Activated CD4-positive, alpha-beta memory T cell treated with anti-CD3 and anti-CD28 coated beads for 36 hours (primary cell): ENCODE measurements around the gene DDX4. TPM values are rescaled to one million over a fixed set of nuclear protein-coding genes. Genes with fewer than 3 reads are reported as not detected.

Source experiments
- CTCF ChIA-PET: fragments of 350-600 bp; sonication (Branson Sonifier 250); formaldehyde crosslinking; loops from one replicate; lab custom pipeline; 2021; ENCODE audit warnings: antibody characterized with exemption, inconsistent platforms; lab: Charles Lee
- POLR2A ChIA-PET: fragments of 350-600 bp; sonication (Branson Sonifier 250); formaldehyde crosslinking; loops from one replicate; lab custom pipeline; 2021; ENCODE audit warnings: antibody characterized with exemption; lab: Charles Lee
- DNase-seq: peaks from one replicate; pipeline ENCODE4 v3.0.0-alpha.2; 2020
- H3K27ac Mint-ChIP-seq: one replicate; pipeline ENCODE4 v1.8.0; 2021; ENCODE audit warnings: mixed read lengths
- H3K27me3 Mint-ChIP-seq: one replicate; pipeline ENCODE4 v1.8.0; 2021; ENCODE audit warnings: mixed read lengths
- H3K36me3 Mint-ChIP-seq: one replicate; pipeline ENCODE4 v1.8.0; 2021; ENCODE audit warnings: mixed read lengths
- H3K4me1 Mint-ChIP-seq: one replicate; pipeline ENCODE4 v1.8.0; 2021; ENCODE audit warnings: low read depth, mixed read lengths
- H3K4me3 Mint-ChIP-seq: one replicate; pipeline ENCODE4 v1.8.0; 2021; ENCODE audit warnings: mild to moderate bottlenecking, mixed read lengths
- H3K9me3 Mint-ChIP-seq: one replicate; pipeline ENCODE4 v1.8.0; 2021; ENCODE audit warnings: mixed read lengths
- intact Hi-C: fragments of 100-400 bp; cut with micrococcal nuclease; formaldehyde crosslinking; loops from one replicate; pipeline ENCODE4 v1.15.1; 2023
- total RNA-seq, 2 experiments: library from RNA; stranded (reverse); gene quantifications; one replicate each; pipeline ENCODE4 v1.2.3, GENCODE V29; 2021

The DDX4 gene
- total RNA-seq, 2 experiments from 2014 or later, result not detected

DNA sequence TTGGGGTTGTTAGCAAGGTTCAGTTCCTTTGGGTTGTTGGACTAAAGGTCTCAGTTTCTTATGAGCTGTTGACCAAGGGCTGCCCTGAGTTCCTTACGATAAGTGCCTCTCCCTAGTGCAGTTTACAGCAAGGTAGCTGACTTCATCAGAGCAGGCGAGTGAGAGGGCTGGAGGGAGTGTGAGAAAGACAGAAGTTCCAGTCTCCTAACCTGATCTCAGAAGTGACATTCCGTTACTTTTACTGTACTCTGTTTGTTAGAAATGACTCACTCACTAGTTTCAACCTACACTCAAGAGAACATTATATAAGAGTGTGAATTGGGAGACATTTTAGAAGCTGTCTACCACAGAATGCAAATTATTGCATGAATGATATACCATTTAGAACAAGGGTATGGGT, 92.1 kb downstream of the DDX4 start:
- Mint-ChIP-seq H3K9me3 (peaks cover 3% of the 10 kb centered on the region), H3K27me3 (peaks cover 14% of the 10 kb centered on the region), H3K27ac (no peak overlapping the region), H3K36me3 (no peaks in the 10 kb centered on the region), H3K4me1 (peaks cover 3% of the 10 kb centered on the region), H3K4me3 (no peak overlapping the region)
- no peak for DNase-seq
- ChIA-PET CTCF (interaction anchor here (0.6 to 1.2 kb wide), 2 partner anchors 8 to 23 kb away, joined by 3 read pairs; no protein-coding TSS in a partner anchor), POLR2A (no interaction called here)
- intact Hi-C loops, result no loop called here

DNA sequence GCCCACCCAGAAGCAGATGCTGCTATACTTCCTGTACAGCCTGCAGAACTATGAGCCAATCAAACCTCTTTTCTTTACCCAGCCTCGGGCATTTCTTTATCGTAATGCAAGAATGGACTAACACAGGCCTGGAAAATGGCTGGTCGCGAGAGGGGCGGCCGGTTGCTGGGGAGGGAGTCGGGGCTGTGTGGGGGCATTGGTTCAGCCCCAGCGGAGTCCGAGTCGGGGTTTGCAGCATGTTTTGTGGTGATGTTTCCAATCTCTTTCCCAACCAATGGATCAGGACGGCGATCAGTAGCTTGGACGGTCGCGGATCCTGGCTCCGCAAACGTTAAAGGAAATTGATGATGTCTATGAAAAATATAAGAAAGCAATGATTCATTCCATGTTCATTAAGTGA, 94.6 kb downstream of the DDX4 start:
- intact Hi-C loops, result no loop called here

DNA sequence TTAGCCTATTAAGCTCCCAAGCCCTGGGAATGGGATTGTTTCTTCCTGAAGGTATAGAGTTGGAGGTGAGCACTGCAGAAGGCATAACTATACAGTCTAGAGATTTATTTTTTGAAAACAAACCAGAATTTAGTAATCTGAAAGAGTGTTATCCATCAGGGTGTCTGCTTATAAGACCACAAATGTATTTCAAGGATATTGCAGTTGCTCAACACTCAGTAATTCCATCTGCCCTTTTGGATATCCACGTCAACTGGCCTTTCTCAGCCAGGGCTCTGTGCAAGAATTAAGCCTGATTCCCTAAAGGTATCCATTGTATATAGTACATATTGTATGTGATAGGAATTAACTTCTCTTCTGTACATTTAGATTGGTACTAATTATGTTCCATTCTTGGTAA, 98.3 kb downstream of the DDX4 start:
- no peak overlapping the region for H3K27ac Mint-ChIP-seq
- no peak overlapping the region for H3K4me3 Mint-ChIP-seq
- H3K9me3 Mint-ChIP-seq, result peaks cover 3% of the 10 kb centered on the region
- intact Hi-C loops, result no loop called here
- CTCF ChIA-PET, result no interaction called here
- DNase-seq, result no peak
- POLR2A ChIA-PET, result no interaction called here
- H3K36me3 Mint-ChIP-seq, result no peaks in the 10 kb centered on the region
- no peaks in the 10 kb centered on the region for H3K27me3 Mint-ChIP-seq
- H3K4me1 Mint-ChIP-seq, result no peaks in the 10 kb centered on the region

More for the DNA sequence above, 94.6 kb downstream of the DDX4 start:
- ChIA-PET POLR2A (no interaction called here), CTCF (no interaction called here)
- Mint-ChIP-seq H3K27me3 (peaks cover 4% of the 10 kb centered on the region), H3K36me3 (no peaks in the 10 kb centered on the region), H3K27ac (no peak overlapping the region), H3K4me1 (peaks cover 3% of the 10 kb centered on the region), H3K4me3 (no peak overlapping the region), H3K9me3 (peaks cover 3% of the 10 kb centered on the region)
- DNase-seq, result no peak

DNA sequence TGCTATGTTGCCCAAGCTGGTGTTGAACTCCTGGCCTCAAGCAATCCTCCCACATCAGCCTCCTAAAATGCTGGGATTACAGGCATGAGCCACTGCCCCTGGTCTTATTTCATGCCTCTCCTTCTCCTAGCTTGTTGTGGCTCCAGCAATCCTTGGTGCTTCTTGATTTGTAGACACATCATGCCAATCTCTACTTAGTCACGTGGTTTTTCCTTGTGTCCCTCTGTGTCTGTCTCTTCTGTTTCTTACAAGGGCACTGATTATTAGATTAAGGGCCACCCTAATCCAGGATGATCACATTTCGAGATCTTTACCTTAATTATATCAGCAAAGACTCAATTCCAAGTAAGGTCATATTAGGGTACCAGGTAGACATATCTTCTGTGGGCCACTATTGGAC, 104.1 kb downstream of the DDX4 start:
- Mint-ChIP-seq H3K36me3 (no peaks in the 10 kb centered on the region), H3K27ac (no peak overlapping the region), H3K9me3 (peaks cover 11% of the 10 kb centered on the region), H3K27me3 (no peaks in the 10 kb centered on the region), H3K4me1 (peaks cover 2% of the 10 kb centered on the region), H3K4me3 (no peak overlapping the region)
- DNase-seq, result no peak
- ChIA-PET POLR2A (no interaction called here), CTCF (no interaction called here)
- intact Hi-C loops, result no loop called here

DNA sequence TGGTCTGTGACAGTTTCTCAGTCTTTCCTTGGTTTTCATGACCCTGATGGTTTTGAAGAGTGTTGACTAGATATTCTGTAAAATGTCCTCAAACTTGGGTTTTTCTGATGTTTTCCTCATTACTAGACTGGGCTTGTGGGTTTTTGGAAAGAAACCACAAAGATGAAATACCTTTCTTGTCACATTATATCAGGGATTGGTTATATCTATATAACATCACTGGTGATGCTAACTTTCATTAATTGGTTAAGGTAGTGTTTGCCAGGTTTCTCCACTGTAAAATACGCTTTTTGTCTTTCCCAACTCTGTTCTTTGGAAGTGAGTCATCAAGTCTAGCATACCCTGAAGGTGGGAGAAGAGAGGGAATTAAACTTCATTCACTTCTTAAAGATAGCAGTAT, 110.0 kb downstream of the DDX4 start:
- Mint-ChIP-seq H3K27me3 (peaks cover 3% of the 10 kb centered on the region), H3K9me3 (peaks cover 11% of the 10 kb centered on the region), H3K36me3 (no peaks in the 10 kb centered on the region), H3K4me3 (no peak overlapping the region), H3K4me1 (peaks cover 10% of the 10 kb centered on the region), H3K27ac (no peak overlapping the region)
- POLR2A ChIA-PET, result no interaction called here
- intact Hi-C loops, result no loop called here
- CTCF ChIA-PET, result no interaction called here
- DNase-seq, result no peak

DNA sequence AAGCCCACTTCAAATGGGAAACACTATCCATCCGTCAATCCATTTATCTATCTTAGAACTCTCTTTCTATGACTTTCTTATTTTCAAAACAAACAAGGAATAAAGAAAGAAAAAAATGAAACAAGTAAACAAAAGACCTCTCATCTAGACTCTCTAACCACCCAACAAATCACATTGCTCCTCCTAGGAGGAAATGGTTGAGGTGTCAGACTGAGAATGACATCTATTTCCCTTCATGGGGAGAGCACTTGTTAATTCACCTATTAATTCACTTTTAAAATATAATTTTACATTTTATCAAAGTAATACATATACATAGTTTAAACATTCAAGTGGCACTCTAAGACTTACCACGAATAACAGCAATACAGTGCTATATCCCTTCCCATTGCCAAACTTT, 110.9 kb downstream of the DDX4 start:
- no peaks in the 10 kb centered on the region for H3K36me3 Mint-ChIP-seq
- ChIA-PET POLR2A (no interaction called here), CTCF (no interaction called here)
- H3K4me3 Mint-ChIP-seq, result no peak overlapping the region
- no peak overlapping the region for H3K27ac Mint-ChIP-seq
- H3K27me3 Mint-ChIP-seq, result peaks cover 3% of the 10 kb centered on the region
- peaks cover 16% of the 10 kb centered on the region for H3K4me1 Mint-ChIP-seq
- no peak for DNase-seq
- peaks cover 11% of the 10 kb centered on the region for H3K9me3 Mint-ChIP-seq
- intact Hi-C loops, result no loop called here

DNA sequence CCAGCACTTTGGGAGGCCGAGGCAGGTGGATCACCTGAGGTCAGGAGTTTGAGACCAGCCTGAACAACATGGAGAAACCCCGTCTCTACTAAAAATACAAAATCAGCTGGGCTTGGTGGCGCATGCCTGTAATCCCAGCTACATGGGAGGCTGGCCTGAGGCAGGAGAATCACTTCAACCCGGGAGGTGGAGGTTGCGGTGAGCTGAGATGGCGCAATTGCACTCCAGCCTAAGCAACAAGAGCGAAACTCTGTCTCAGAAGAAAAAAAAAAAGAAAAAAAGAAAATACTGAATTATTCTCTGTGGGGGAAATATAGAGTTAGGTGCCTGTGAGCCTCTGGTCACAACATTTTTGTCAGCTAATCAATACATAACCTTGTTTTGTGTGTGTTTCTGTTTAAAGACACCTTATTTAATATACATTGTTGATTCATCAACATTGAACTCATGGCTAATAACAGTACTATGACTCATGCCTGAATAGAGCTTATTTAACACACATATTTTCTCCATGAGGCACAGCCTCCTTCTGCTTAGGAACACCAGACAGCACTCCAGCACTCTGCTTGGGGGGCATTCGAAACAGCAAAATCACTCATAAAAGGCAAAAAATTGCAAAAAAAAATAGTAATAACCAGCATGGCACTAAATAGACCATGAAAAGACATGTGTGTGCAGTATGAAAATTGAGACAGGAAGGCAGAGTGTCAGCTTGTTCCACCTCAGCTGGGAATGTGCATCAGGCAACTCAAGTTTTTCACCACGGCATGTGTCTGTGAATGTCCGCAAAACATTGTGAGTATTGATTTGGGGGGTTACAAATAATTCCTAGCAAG, 113.2 kb downstream of the DDX4 start, which contains the start of gene IL31RA:
Gene IL31RA (plus strand): TSS at position 519 of the 836 bp plus-strand sequence. CDS start 214 bp downstream, at position 733.
- ChIA-PET CTCF (no interaction called here), POLR2A (interaction anchor here (0.6 kb wide), 1 partner anchor 61 kb away, joined by 3 read pairs; no protein-coding TSS in a partner anchor)
- DNase-seq, result no peak
- no peak within 1 kb of the TSS for H3K4me3 Mint-ChIP-seq
- H3K36me3 Mint-ChIP-seq, result no peaks in the 10 kb centered on the region
- peaks cover 25% of the 10 kb centered on the region for H3K4me1 Mint-ChIP-seq
- peaks cover 3% of the 10 kb centered on the region for H3K27me3 Mint-ChIP-seq
- intact Hi-C loops, result no loop called here
- H3K9me3 Mint-ChIP-seq, result no peaks in the 10 kb centered on the region
- H3K27ac Mint-ChIP-seq, result no peak within 1 kb of the TSS

DNA sequence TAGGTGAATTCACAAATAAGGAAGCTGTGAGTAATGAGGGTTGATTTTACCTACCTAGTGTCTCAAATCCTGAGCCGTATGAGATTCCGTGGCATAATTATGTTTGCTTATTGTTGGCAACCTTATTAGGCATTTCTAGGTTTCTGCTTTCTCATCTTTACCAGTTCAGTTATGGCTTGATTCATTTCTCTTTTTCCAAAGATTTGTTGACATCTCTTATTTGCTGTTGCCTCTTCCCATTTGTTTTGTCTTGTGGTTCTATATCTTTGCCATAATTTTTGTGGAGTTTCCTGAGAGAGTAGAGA, 113.8 kb downstream of the DDX4 start:
- no peak overlapping the region for H3K4me3 Mint-ChIP-seq
- POLR2A ChIA-PET, result no interaction called here
- no peaks in the 10 kb centered on the region for H3K9me3 Mint-ChIP-seq
- CTCF ChIA-PET, result no interaction called here
- H3K4me1 Mint-ChIP-seq, result peaks cover 30% of the 10 kb centered on the region
- peaks cover 3% of the 10 kb centered on the region for H3K27me3 Mint-ChIP-seq
- intact Hi-C loops, result no loop called here
- DNase-seq, result no peak
- no peak overlapping the region for H3K27ac Mint-ChIP-seq
- H3K36me3 Mint-ChIP-seq, result no peaks in the 10 kb centered on the region

DNA sequence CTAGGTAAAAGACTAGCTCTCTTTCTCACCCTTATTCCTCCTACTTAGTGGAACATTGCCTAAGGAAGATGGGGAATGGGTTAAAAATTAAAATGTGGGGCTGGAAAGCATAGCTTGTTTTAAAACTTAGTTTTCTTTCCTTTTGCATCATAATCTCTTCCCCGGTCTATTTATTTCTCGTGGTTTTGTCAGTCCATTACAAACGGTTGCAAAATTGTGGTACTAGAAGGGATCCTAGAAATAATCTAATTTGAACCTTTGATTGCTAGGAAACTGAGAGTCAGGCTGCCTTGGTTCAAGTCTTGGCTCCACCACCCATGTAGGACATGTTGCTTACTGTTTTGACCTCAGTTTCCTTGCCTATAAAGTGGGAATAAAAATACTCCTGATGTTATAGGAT, 114.6 kb downstream of the DDX4 start:
- Mint-ChIP-seq H3K27ac (no peak overlapping the region), H3K4me1 (peaks cover 39% of the 10 kb centered on the region), H3K4me3 (no peak overlapping the region), H3K9me3 (no peaks in the 10 kb centered on the region), H3K27me3 (peaks cover 3% of the 10 kb centered on the region), H3K36me3 (no peaks in the 10 kb centered on the region)
- POLR2A ChIA-PET, result no interaction called here
- intact Hi-C loops, result no loop called here
- CTCF ChIA-PET, result interaction anchor here (0.6 to 1.0 kb wide), 3 partner anchors 16 to 23 kb away, joined by 3 to 4 read pairs (median 3); no protein-coding TSS in a partner anchor
- DNase-seq, result no peak

DNA sequence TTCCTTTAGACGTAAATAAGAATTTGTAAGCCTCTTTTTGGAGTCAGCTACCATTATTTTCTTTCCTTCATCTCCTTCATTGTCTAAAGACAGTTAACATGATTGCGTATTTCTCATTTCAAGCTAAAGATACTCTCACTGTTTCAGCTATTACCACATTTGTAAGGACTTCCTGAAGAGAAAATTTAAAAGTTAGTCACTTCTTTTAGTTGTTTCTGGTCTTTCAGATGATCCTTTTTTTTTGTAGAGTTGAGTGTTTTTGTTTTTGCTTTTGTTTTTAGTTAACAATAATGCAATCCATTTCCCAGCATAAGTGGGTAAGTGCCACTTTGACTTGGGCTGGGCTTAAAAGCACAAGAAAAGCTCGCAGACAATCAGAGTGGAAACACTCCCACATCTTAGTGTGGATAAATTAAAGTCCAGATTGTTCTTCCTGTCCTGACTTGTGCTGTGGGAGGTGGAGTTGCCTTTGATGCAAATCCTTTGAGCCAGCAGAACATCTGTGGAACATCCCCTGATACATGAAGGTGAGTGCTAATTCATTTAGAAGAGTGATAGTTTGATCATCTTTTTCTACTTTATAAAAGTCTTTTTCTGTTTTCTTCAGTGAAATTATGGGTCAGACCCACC, 115.3 kb downstream of the DDX4 start:
- Mint-ChIP-seq H3K36me3 (no peaks in the 10 kb centered on the region), H3K9me3 (no peaks in the 10 kb centered on the region), H3K27me3 (peaks cover 3% of the 10 kb centered on the region), H3K4me3 (no peak overlapping the region), H3K27ac (peak overlapping the region; percentile 39), H3K4me1 (peaks cover 42% of the 10 kb centered on the region)
- DNase-seq, result no peak
- POLR2A ChIA-PET, result no interaction called here
- intact Hi-C loops, result no loop called here
- CTCF ChIA-PET, result interaction anchor here (0.6 to 0.7 kb wide), 2 partner anchors 23 kb away, joined by 3 read pairs; no protein-coding TSS in a partner anchor

DNA sequence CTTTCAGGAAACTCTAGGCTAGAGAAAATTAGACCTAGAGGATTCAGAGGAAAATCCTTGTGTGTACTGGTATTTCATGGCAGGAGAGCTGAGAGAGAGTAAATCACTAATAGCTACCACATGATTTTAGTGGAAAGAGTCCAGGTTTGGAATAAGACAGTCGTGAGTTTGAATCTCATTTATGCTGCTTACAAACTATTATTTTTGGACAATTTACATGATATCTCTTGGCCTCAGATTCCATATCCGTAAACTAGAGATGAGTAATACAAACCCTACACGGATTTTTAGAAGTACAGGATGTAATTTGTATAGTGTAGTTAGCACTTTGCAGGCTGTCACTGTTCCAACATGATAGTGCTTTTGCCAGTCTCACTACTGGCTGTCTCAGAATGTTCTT, 116.0 kb downstream of the DDX4 start:
- intact Hi-C loops, result no loop called here
- H3K4me1 Mint-ChIP-seq, result peaks cover 42% of the 10 kb centered on the region
- H3K9me3 Mint-ChIP-seq, result no peaks in the 10 kb centered on the region
- H3K27ac Mint-ChIP-seq, result no peak overlapping the region
- no peak for DNase-seq
- H3K27me3 Mint-ChIP-seq, result peaks cover 3% of the 10 kb centered on the region
- H3K4me3 Mint-ChIP-seq, result no peak overlapping the region
- ChIA-PET POLR2A (no interaction called here), CTCF (no interaction called here)
- no peaks in the 10 kb centered on the region for H3K36me3 Mint-ChIP-seq

DNA sequence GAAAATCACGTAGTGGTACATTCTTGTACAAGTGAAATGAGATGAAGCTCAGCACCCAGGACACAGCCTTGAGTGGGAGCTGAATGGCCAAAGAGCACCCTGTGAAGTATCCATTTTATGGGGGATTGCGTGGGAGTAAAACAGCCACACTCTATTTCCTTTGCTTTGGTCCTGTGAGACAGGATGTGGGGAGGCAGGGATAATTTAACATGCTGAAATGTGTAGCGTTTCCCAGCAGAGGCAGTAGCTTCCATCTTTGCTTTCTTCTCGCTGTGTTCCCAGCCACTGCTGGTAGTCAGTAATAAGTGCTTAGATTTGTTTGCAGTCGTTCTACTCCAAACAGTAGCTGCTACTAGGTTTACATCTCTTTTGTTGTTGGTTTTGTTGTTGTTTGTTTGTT, 117.6 kb downstream of the DDX4 start:
- Mint-ChIP-seq H3K4me3 (no peak overlapping the region), H3K27me3 (peaks cover 3% of the 10 kb centered on the region), H3K9me3 (no peaks in the 10 kb centered on the region), H3K27ac (no peak overlapping the region), H3K36me3 (no peaks in the 10 kb centered on the region), H3K4me1 (peaks cover 42% of the 10 kb centered on the region)
- CTCF ChIA-PET, result interaction anchor here (1.2 kb wide), 1 partner anchor 408 kb away, joined by 3 read pairs; no protein-coding TSS in a partner anchor
- POLR2A ChIA-PET, result interaction anchor here (1.1 kb wide), 1 partner anchor 13 kb away, joined by 3 read pairs; no protein-coding TSS in a partner anchor
- intact Hi-C loops, result no loop called here
- peak; percentile 28 for DNase-seq
